Esophagus mucosa (tissue), 1 donor: Measurements from ENCODE around the gene ALDH3A2. TPM values are rescaled to one million over a fixed set of nuclear protein-coding genes. Genes with fewer than 3 reads are reported as not detected.

Source experiments
- ATAC-seq: fragments of 200-7000 bp; cut with Tn5 transposase; one replicate; pipeline ENCODE4 v1.9.1; 2020
- total RNA-seq: library from RNA; stranded (reverse); gene quantifications from one replicate; pipeline ENCODE4 v1.2.4, GENCODE V29; 2023
- donor health status: DM: yes; HTN: yes; CAD: no.

Gene ALDH3A2
- 98.6 TPM for total RNA-seq

DNA sequence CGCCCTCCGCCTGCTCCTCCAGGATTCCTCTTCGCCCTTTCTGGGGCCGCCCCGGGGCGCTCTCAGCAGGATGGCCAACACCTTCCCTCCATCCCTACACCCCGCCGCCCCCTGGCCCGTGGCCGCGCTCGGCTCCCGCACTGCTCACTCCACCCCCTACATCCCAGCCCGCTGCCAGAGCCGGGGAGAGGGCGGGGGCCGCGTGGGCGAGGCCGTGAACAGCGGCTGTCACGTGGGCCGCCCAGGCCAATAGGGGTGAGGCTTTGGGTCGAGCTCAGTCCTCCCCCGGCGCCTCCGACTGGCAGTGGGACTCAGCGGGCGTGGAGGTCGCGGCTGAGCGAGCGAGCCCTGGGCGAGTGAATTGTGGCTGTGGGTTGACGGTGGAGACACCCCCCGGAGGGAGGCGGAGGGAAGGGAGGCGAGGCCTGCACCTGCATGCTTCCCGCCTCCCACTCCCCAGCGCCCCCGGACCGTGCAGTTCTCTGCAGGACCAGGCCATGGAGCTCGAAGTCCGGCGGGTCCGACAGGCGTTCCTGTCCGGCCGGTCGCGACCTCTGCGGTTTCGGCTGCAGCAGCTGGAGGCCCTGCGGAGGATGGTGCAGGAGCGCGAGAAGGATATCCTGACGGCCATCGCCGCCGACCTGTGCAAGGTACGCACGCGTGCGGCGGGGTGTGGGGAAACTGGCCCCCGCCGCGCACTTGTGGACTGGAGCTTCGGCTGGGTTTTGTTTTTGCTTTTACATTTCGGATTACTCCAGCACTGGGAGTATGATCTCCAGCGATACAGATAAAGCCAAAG lies at the start of gene ALDH3A2:
Gene ALDH3A2, plus strand, starts transcription at position 277 of the 799 bp plus-strand sequence. Its CDS starts 221 bp downstream, at position 498.
- peak; percentile 97 for ATAC-seq

DNA sequence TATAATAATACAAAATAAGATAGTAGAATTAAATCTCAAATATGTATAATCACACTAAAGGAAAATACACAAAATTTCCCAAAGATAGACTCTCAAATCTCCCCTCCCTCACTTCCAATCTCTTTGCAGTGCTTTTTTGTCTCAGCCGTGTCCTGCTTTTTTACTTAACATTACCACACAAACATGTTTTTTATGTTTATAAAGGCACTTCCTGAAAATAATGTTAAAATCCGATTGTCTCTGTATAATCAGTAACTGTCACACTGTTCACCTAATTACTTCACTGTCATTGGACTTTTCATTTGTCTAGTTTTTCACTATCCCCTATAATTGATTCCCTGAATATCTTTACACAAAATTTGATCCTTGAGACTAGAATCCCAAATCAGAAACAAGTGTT lies 38.2 kb upstream of the ALDH3A2 start:
- no peak for ATAC-seq

DNA sequence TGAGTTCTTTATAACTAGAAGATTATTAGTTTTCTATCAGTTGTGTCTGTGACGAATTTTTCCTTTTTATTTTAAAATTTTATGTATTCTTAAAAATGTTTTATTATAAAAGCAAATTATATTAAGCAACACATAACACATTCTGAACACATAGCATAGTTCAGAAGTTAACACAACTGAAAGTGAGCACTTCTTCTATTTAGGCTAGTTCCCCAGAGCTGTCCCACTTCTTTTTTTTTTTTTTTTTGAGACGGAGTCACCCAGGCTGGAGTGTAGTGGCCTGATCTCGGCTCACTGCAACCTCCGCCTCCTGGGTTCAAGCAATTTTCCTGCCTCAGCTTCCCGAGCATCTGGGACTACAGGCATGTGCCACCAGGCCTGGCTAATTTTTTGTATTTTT lies 37.7 kb upstream of the ALDH3A2 start:
- no peak for ATAC-seq

DNA sequence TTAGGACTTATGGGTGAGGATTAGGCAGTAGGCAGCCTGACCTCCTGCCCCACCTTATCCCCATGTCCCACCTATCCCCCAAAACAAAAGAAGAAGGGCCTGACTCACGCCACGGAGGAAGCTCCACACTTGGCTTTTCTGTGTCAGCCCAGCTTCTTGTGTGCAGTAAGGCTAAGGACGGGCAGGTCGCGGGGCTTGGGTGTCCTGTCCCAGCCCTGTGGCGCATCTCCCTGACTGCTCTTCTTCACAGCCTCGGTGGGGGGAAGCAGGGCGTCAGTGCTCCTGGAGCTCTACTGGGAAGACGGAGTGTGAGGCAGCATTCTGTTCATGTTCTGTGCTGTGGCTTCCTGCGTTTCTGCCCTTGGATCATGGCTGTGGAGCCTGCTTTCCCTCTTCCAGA lies 34.6 kb upstream of the ALDH3A2 start:
- ATAC-seq = no peak

DNA sequence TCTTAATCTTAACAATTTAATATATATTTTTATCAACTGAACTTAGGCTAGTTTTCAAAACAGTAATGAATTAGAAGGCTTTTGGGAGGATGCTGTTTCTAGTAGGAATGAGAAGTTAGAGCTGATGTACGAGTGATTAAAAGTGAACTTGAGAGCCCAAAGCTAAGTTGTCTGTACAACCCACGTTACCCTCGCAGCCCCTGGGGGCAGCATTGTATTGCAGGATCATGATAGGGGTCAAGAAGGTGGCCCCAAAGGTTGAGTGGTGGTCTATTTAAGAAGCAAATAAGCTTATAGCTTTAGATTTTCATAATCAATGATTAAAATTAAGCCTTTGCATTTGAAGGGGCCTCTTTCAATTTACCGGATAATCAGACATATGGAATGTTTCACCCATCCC lies 33.7 kb upstream of the ALDH3A2 start:
- ATAC-seq = no peak

DNA sequence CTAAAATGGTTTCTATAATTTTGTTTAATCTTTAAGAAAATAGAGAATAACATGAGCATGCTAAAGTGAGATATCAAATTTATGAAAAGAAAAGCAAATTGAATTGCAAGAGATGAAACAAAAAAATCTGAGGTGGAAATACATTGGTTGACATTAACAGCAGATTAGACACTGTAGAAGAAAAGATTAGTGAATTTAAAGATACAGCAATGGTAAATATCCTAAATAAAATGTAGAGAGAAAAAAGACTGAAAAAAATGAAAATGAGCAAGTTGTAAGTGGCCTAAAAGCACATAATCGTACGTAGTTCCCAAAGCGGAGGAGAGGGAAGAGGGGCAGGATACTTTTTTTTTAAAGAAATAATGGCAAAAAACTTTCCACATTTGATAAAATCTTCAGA lies 30.5 kb upstream of the ALDH3A2 start:
- no peak for ATAC-seq

DNA sequence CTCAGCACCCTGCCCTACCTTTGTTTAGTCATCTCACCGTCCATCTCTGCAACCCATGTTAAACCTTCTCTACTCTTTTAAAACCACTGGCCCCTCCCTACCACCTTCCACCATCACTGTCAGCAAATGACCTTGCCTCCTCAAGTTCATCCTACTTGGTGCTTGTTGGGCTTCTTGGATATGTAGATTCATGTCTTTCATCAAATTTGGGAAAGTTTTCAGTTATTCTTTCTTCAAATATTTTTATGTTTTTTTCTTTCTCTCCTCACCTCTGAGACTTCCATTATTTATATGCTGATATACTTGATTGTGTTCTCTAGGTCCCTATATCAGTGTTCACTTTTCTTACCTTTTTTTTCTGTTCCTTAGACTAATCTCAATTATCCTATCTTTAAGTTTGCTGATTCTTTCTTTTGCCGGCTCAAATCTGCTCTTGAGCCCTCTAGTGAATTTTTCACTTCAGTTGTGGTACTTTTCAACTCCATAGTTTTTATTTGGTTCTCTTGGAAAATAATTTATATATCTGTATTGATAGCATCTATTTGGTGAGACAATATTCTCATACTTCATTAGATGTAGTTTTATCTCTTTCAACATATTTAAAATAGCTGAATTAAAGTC lies 28.7 kb upstream of the ALDH3A2 start:
- ATAC-seq = no peak

DNA sequence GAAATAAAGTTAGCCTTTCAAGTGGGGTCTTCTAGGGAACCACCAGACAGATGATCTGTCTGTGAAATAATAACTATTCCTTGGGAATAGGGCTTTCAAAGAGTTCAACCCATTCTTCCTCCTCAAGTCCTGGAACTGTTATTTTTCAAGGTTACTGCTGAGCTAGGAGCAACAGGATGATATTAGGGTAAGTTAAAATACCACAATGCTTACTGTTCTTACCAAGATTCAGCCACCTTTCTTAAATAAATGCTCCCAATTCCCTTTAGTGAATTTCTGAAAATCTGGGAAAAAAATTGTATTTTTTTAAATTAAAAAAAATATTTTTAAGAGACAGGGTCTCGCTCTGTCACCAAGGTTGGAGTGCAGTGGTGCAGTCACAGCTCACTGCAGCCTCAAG lies 26.9 kb upstream of the ALDH3A2 start:
- no peak for ATAC-seq

DNA sequence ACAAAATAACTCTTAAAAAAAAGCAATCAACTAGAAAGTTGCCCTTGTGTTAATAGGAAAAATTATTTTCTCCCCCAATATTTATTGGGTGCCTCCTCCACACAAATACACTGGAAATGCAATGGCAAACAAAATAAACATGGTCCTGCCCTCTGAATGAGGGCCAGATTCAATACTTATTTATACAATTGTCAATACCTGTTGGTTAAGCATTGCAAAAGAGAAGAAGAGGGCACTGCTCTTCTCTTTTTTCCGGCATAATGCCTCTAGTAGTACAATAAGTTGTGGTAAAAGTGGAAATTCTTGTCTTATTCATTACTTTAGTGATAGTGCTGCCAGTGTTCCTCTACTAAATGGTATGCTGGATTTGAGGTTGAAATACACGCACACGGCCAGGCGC lies 22.5 kb upstream of the ALDH3A2 start:
- ATAC-seq = no peak

DNA sequence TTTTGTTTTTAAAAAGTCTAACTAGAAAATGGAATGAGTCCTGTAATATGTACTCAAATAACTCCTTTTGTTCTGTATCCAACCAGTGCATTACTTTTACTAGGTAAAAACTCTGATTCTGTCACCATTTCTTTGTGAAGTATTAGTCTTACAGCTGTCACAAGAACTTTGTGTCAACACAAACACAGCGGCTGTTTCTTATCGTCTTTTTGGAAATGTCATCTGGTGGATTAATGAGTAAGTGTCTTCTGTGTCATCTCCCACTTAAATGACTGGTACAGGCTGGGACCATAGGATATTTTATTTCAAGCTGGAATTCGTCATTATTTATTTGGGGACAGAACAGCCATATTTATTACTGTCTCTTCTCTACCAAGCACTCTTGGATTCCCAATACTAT lies 19.1 kb upstream of the ALDH3A2 start:
- no peak for ATAC-seq

DNA sequence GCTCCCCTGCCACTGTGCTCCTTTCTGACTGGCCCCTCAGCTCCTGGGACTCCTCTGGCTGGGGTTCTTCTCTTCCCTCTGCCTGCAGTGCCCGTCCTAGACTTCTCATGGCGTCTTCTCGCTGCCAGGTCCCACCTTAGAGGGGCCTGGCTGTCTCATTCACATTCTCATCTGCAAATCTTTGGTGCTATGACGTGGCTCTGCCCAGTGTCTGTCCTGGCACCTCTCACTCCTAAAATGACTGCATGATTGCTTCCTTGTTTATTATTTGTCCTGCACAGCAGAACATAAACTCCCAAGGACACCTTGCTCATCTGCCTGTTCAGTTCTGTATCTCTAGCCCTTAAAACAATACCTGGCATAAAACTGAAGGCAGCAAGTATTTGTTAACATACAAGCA lies 18.5 kb upstream of the ALDH3A2 start:
- no peak for ATAC-seq

DNA sequence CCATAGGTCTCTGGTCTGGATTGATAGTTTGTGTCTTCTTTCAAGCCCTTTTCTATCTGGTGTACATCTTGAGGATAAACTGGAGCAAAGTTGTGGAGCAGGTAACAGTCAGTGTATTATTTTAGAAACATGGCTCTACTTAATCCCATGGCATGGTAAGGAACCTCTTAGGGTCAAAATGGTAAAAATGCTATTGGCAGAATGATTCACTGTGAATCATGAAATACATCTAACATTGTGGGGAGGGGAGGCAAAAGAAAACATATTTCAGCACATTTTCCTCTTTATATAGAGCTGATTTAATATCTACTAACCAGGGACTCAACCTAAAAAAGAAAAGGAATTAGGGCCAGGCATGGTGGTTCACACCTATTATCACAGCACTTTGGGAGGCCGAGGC lies 17.9 kb upstream of the ALDH3A2 start:
- no peak for ATAC-seq

DNA sequence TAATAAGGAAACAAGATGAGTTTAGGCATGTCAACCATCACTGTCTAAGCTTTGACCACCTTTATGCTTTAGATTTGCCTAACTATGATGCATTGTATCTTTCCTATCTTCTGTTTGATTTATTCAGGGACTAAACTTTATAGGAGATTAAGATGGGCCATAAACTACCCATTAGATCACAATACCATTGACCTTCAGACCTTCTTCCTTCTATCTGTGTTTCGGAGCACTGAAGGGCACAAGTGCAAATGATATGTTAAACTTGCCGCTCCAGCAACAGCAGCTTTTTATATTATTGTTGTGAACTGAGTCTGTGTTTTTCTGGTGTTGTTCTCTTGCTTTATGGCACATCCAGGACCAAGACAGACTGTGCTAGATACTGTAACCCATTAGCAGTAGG lies 16.6 kb upstream of the ALDH3A2 start:
- ATAC-seq = no peak

DNA sequence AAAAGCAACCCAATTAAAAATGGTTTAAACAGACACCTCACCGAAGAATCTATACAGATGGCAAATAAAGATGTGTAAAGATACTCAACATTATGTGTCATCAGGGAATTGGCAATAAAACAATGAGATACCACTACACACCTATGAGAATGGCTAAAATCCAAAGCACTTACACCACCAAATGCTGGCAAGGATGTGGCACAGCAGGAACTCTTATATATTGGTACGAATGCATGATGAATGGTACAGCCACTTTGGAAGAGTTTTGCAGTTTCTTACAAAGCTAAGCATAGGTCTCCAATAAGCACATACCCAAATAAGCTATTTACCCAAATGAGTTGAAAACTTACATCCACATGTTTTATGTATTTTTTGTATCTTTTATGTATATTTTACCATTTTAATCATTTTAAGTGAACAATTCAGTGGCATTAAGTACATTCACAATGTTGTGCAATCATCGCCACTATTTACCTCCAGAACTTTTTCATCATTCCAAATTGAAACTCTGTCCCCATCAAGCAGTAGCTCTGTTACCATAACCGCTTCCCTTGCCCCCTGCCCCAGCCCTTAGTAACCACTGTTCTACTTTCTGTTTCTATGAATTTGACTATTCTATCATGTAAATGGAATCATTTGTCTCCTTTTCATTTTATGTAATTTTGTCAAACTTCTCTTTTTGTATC lies 6.7 kb upstream of the ALDH3A2 start:
- no peak for ATAC-seq

DNA sequence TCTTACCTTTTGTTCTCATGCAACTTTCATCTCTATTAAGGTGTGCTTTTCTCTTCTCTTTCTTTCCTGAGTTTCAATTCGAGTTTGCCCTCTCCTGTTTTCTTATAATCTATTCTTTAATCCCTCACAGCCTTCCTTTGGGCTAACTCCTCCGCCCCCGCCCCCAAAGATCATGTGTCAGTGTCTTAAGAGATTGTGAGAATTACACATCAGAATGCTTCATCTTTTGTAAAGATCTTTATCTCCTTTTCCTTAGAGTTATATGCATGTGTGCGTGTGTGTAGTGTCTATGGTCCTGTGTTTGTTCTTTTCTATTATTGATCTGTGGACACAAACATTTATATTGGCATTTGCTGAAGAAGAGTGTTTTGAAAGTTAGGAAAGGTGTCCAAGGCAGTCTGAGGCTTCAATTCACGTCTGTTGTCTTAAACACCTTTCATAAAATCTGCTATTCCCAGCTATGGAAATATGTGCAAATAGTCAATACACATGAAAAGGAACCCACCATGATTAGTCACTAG lies 6.1 kb upstream of the ALDH3A2 start:
- ATAC-seq = no peak

DNA sequence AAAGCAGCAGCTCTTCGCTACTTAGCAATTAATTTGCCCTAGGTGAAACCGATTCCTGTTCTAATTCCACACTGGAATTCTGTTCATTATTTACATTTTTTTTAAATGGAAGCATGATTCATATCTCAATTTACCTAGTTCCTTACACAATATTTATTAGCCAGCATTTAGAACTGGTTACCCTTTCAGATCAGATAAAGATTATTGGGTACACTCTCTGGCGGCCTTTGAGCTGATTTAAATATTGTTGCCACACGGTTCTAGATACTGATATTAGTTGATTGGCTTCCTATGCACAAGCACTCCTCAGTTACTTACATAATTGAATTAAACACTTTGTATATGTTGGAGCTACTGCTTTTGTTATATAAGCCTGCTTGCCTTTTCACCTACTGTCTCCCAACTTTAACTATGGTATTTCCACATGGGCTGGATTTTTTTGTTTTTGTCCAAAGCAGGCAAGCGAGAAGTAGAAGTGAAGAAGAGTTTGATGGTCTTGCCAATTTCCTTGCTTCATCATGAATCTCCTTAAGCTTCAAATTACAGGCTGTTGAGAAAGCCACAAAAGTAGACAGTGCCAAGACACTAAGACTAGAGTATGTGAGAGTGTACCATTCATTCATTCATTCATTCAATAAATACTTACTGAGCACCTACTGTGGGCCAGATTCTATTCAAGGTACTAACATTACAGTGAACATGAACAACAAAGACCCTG lies 3.9 kb upstream of the ALDH3A2 start:
- ATAC-seq = no peak

DNA sequence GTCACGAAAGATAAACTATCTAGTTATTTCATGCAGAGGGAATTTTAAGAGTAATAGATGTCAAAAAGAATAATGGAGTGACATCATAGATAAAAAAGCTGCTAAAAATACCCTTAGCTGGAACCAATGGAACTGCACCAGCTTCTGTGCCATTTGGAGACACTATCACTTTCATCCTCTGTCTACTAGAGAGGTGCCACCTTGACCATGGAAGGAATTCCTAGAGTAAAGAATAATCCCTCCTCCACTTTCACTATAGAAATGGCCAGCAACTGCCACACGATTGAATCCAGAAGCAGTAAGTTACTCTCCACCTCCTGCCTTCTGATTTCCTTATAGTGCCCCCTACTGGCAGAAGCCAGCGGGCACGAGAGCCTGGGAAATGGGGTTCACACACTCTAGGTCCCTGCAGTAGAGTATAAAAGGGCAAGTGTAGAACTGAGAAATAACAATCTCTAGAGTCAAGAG lies 2.8 kb upstream of the ALDH3A2 start:
- no peak for ATAC-seq

DNA sequence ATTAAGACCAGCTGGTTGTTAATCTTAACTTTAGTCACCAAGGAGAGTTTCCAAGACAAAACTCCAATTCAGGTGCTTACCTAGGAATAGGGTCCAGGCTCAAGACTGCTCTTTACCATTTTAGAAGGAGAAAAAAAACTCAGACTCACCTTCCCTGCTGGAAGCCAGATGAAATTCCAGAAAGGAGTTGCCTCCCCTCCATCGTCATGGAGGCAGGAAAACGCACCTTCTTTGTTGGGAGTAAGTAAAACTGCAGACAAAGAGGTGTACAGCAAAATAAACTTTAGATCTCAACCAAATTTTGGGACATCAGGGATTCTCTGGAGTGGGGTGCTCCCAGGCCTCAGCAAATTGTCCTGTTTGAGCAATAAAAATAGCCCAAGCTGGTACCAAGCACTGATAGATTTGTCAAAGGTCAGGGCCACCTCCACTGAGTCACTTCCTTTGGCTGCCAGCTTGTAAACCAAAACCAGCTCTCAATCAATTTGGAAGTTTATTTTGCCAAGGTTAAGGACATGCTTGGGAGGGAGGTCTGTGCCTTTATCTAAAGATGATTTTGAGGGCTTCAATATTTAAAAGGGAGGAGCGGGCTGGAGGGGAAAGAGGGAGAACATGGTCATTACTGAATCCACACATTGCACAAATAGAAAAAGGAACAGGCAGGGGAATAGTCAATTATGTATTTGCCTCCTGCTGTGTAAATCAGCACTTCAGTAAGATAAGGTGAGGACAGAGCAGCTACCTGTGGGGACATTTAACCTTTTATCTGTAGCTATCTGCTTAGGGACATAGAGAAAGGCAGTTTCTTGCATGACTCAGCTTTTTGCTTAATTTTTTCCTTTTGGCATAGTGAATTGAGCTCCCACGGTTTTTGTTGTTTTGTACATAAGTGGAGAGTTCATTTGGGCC lies 1.5 kb upstream of the ALDH3A2 start:
- ATAC-seq = no peak

DNA sequence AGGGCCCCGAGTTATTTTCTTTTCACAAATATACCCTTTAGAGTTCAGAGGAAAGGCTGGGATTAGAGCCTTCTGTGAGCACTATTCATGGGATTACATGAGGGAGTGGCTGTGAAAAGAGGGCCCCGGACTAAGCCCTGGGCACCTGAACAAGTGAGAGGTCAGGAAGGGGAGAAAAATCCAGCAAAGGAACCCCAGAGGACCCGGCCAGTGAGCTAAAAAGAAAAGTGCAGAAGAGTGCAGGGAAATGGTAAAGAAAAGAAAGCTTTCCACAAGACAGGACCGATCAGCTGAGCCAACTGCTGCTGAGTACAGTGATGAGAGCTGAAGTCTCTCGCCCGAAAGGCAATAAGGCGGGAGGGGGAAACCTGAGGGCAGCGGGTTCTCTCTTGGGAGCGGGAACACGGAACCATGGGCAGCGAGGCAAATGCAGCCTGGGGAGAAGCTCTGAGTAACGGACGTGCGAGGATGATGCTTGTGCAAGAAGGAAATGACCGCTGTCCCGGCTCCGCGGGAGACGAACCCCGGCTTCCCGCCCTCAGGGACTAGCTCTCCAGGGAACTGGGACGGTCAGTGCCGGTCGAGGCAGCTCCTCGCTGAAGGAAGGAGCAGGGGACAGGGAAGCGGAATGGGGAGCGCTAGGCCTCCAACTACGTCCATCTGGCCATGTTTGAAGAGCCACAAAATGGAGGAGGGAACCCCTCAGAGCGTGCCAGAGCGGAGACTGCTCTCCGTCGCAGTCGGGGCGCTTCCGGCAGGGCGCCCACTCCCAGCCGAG lies 665 bp upstream of the ALDH3A2 start:
- peak; percentile 32 for ATAC-seq

DNA sequence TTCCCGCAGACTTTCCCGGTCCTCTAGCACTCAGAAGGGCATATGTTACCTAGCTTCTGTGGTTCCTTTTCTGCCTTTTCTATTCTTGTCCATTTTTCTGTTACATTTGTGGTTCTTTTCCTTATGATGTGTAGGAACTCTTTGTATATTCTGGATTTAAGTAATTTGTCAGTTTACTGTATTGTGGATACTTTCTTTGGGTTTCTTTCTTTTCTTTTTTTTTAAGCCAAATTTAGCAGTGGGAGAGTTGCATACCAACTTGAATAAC lies 657 bp downstream of the ALDH3A2 start:
- no peak for ATAC-seq

DNA sequence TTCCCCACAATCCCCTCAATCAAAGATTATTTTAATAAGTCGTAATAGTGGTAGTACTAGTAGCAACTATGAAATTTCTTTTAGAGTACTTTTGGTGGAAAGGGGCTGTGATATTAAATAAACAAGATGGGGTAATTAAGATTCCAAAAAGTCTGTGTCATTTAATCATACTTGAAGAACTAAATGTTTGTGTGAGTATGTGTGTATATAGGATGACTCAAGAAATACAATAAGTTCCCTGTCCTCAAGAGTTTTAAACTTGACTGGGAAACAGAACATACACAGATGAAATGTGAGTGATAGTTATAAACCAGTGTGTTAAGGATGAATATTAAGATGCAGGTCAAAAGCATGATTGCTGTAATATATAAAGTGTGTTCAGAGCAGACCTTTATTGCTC lies 2.3 kb downstream of the ALDH3A2 start:
- ATAC-seq = no peak
